C4-2B (cell line): ENCODE measurements around the gene HEBP2.
A peak's percentile ranks its signal among the peaks of the same experiment; 100 is the strongest.

Experiments
- H3K27ac ChIP-seq: fragments of 450-650 bp; 2 replicates; pipeline ENCODE4 v1.5.1; 2017
- ZFX ChIP-seq: fragments of 450-650 bp; IDR thresholded peaks from 2 replicates; pipeline ENCODE4 v1.6.1; 2017
- TF ChIP-seq, protein P1 (sequence below): fragments of 450-650 bp; conservative IDR thresholded peaks from 2 replicates; pipeline ENCODE4 v1.5.1; 2017; ENCODE audit warnings: mild to moderate bottlenecking

Gene HEBP2

GRCh38 chr6:138456401-138456790 is 52.4 kb downstream of the HEBP2 start:
- no peak overlapping the region for H3K27ac ChIP-seq
- TF ChIP-seq, protein P1, sequence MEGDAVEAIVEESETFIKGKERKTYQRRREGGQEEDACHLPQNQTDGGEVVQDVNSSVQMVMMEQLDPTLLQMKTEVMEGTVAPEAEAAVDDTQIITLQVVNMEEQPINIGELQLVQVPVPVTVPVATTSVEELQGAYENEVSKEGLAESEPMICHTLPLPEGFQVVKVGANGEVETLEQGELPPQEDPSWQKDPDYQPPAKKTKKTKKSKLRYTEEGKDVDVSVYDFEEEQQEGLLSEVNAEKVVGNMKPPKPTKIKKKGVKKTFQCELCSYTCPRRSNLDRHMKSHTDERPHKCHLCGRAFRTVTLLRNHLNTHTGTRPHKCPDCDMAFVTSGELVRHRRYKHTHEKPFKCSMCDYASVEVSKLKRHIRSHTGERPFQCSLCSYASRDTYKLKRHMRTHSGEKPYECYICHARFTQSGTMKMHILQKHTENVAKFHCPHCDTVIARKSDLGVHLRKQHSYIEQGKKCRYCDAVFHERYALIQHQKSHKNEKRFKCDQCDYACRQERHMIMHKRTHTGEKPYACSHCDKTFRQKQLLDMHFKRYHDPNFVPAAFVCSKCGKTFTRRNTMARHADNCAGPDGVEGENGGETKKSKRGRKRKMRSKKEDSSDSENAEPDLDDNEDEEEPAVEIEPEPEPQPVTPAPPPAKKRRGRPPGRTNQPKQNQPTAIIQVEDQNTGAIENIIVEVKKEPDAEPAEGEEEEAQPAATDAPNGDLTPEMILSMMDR, result no peak
- no peak for TF ChIP-seq ZFX

DNA sequence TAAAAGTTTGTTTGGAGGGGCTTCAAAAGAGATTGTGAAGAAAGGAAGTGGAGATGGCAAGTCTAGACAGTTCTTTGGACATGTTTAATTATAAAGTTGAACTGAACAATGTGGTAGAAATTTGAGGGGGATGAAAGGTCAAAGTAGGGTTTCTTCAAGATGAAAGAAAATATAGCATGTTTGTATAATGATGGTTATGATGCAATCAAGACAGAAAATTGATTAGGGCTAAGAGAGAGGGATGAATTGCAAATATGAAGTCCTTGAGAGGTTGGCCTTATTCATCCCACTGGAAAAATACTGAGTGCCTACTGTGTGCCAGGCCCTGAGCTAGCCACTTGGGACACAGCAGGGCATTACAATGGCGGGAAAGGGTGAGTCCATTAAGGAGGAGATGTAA is 57.6 kb downstream of the HEBP2 start:
- TF ChIP-seq, protein P1, result no peak
- no peak for TF ChIP-seq ZFX

GRCh38 chr6:138464085-138464484 is 60.1 kb downstream of the HEBP2 start:
- no peak overlapping the region for H3K27ac ChIP-seq
- no peak for TF ChIP-seq ZFX
- TF ChIP-seq, protein P1, result no peak

More for the DNA sequence above, 57.6 kb downstream of the HEBP2 start:
- no peak overlapping the region for H3K27ac ChIP-seq

- no peak overlapping the region for H3K27ac ChIP-seq
- TF ChIP-seq ZFX, result no peak
- TF ChIP-seq, protein P1, result no peak
Measured at GRCh38 chr6:138465007-138465645, 61.1 kb downstream of the HEBP2 start.

DNA sequence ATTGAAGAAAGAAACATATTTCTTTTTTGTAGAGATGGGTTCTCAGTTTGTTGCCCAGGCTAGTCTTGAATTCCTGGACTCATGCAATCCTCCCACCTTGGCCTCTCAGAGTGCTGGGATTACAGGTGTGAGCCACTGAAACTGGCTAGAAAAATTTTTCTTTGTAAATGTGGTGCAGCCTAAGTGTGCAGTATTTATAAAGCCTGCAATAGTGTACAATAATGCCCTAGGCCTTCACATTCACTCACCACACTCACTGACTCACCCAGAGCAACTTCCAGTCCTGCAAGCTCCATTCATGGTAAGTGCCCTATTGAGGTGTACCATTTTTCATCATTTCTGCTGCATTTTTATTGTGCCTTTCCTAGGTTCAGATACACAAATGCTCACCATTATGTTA is 63.9 kb downstream of the HEBP2 start:
- TF ChIP-seq ZFX, result no peak
- TF ChIP-seq, protein P1, result no peak
- peak overlapping the region; percentile 96 for H3K27ac ChIP-seq

GRCh38 chr6:138468320-138469015 is 64.4 kb downstream of the HEBP2 start:
- TF ChIP-seq, protein P1, result no peak
- no peak for TF ChIP-seq ZFX
- peak overlapping the region; percentile 96 for H3K27ac ChIP-seq
